H1 (cell line): ENCODE data around the gene ADGRV1. TPM values are rescaled to one million over a fixed set of nuclear protein-coding genes. Genes with fewer than 3 reads are reported as not detected.

Source experiments
- CTCF ChIA-PET: fragments of 300-600 bp; sonication (Branson Sonifier 250); formaldehyde crosslinking; loops from one replicate; lab custom pipeline; 2021; ENCODE audit not compliant: partially characterized antibody; lab: Charles Lee
- POLR2A ChIA-PET: fragments of 300-600 bp; sonication (Branson Sonifier 250); formaldehyde crosslinking; loops from one replicate; lab custom pipeline; 2021; ENCODE audit warnings: inconsistent platforms; ENCODE audit not compliant: partially characterized antibody; lab: Charles Lee
- DNase-seq, 2 experiments: peaks; one replicate each; pipeline versions ENCODE4 v3.0.0 to v3.0.0-alpha.2; 2010 to 2022; ENCODE audit warnings: low spot score in 2 of 2, low read depth in 1 of 2, mixed read lengths in 1 of 2
- FAIRE-seq: peaks from 2 replicates; lab custom pipeline; 2011; peaks lifted over from hg19 to GRCh38; lab: Jason Lieb, UNC
- H2AFZ ChIP-seq: 2 replicates; pipeline ENCODE4 v1.8.1; 2012; ENCODE audit warnings: low read length, inconsistent platforms
- H2AK5ac ChIP-seq: 2 replicates; pipeline ENCODE4 v1.6.1; 2013; ENCODE audit warnings: low read depth, low read length
- H2BK120ac ChIP-seq: replicated peaks from 2 replicates; pipeline ENCODE3; 2013; ENCODE audit warnings: low read depth, low read length, inconsistent platforms
- H2BK12ac ChIP-seq: 2 replicates; pipeline ENCODE4 v1.6.1; 2013; ENCODE audit warnings: low read depth, low read length
- H2BK15ac ChIP-seq: 2 replicates; pipeline ENCODE4 v1.6.1; 2013; ENCODE audit warnings: low read length
- H2BK20ac ChIP-seq: 2 replicates; pipeline ENCODE4 v1.6.1; 2013; ENCODE audit warnings: low read length
- H2BK5ac ChIP-seq: 2 replicates; pipeline ENCODE4 v1.6.1; 2013; ENCODE audit warnings: low read depth, low read length
- H3K14ac ChIP-seq: 2 replicates; pipeline ENCODE4 v1.6.1; 2013; ENCODE audit warnings: inconsistent platforms; ENCODE audit not compliant: insufficient read length
- H3K18ac ChIP-seq: 2 replicates; pipeline ENCODE4 v1.6.1; 2013; ENCODE audit warnings: low read length; ENCODE audit errors: extremely low read depth
- H3K23ac ChIP-seq: 2 replicates; pipeline ENCODE4 v1.6.1; 2013; ENCODE audit warnings: inconsistent platforms; ENCODE audit not compliant: insufficient read length
- H3K23me2 ChIP-seq: 2 replicates; pipeline ENCODE4 v1.6.1; 2013; ENCODE audit warnings: low read depth, low read length
- H3K27ac ChIP-seq: 2 replicates; pipeline ENCODE4 v1.6.1; 2011; ENCODE audit warnings: low read depth, low read length, inconsistent platforms
- H3K27me3 ChIP-seq, 4 experiments: replicated peaks in 1 of 4; 1 replicate in 1 of 4; 2 replicates in 3 of 4; pipeline versions ENCODE4 v1.6.1 to v1.8.1; 2011 to 2013; ENCODE audit warnings: low read length in 3 of 4, mild to moderate bottlenecking in 3 of 4, inconsistent platforms in 2 of 4, mixed read lengths in 2 of 4, moderate library complexity in 1 of 4; ENCODE audit not compliant: control insufficient read depth in 3 of 4, insufficient read depth in 3 of 4; ENCODE audit errors: extremely low read depth in 1 of 4
- H3K36me3 ChIP-seq, 4 experiments: 2 replicates each; pipeline versions ENCODE4 v1.6.1 to v1.8.1; 2011 to 2013; ENCODE audit warnings: mild to moderate bottlenecking in 4 of 4, low read length in 3 of 4, moderate library complexity in 2 of 4, control low read depth in 1 of 4, inconsistent platforms in 1 of 4; ENCODE audit not compliant: insufficient read depth in 4 of 4, control insufficient read depth in 2 of 4
- H3K4ac ChIP-seq: replicated peaks from 2 replicates; pipeline ENCODE3; 2013; ENCODE audit warnings: low read length, low read depth, mixed read lengths, inconsistent platforms; ENCODE audit not compliant: insufficient read length
- H3K4me1 ChIP-seq, 4 experiments: replicated peaks in 1 of 4; 1 replicate in 1 of 4; 2 replicates in 3 of 4; pipeline versions ENCODE4 v1.6.1 to v1.8.1; 2011 to 2013; ENCODE audit warnings: low read length in 3 of 4, inconsistent platforms in 2 of 4, mixed read lengths in 1 of 4; ENCODE audit not compliant: insufficient read depth in 4 of 4, control insufficient read depth in 3 of 4
- H3K4me2 ChIP-seq, 2 experiments: 2 replicates each; pipeline versions ENCODE4 v1.6.1 to v1.8.1; 2011 to 2013; ENCODE audit warnings: low read depth in 2 of 2, low read length in 2 of 2, control low read depth in 1 of 2, inconsistent platforms in 1 of 2, mild to moderate bottlenecking in 1 of 2; ENCODE audit not compliant: insufficient read depth in 1 of 2
- H3K4me3 ChIP-seq, 4 experiments: fragments of 200-600, 300-600 bp in 1 of 4; sonication (generic), shearing (Covaris generic), sonication (Bioruptor Twin) in 1 of 4; 2 replicates each; pipeline versions ENCODE4 v1.5.1 to v1.8.1; 2011 to 2016; ENCODE audit warnings: low read length in 4 of 4, low read depth in 3 of 4, control low read depth in 2 of 4, inconsistent platforms in 2 of 4, mild to moderate bottlenecking in 2 of 4, mixed read lengths in 1 of 4, moderate library complexity in 1 of 4; ENCODE audit not compliant: insufficient read depth in 2 of 4; ENCODE audit errors: extremely low read depth in 1 of 4
- H3K56ac ChIP-seq: replicated peaks from 2 replicates; pipeline ENCODE3; 2013; ENCODE audit warnings: low read depth, mild to moderate bottlenecking, mixed read lengths, low read length, inconsistent platforms; ENCODE audit not compliant: insufficient read length
- H3K79me1 ChIP-seq: 2 replicates; pipeline ENCODE4 v1.6.1; 2013; ENCODE audit warnings: low read depth, low read length, control low read depth
- H3K79me2 ChIP-seq, 2 experiments: 2 replicates each; pipeline versions ENCODE4 v1.6.1 to v1.8.1; 2012 to 2013; ENCODE audit warnings: low read length in 2 of 2, mild to moderate bottlenecking in 2 of 2, inconsistent platforms in 1 of 2; ENCODE audit not compliant: insufficient read depth in 2 of 2, control insufficient read depth in 1 of 2
- H3K9ac ChIP-seq, 4 experiments: replicated peaks in 1 of 4; 1 replicate in 1 of 4; 2 replicates in 3 of 4; pipeline versions ENCODE4 v1.6.1 to v1.8.1; 2011 to 2013; ENCODE audit warnings: low read depth in 3 of 4, low read length in 3 of 4, control low read depth in 2 of 4, mild to moderate bottlenecking in 2 of 4, moderate library complexity in 2 of 4, inconsistent platforms in 1 of 4; ENCODE audit errors: extremely low read depth in 1 of 4
- H3K9me3 ChIP-seq, 2 experiments: 2 replicates each; pipeline versions ENCODE4 v1.6.1 to v1.8.1; 2012 to 2013; ENCODE audit warnings: mild to moderate bottlenecking in 2 of 2, moderate library complexity in 2 of 2, control low read depth in 1 of 2, inconsistent platforms in 1 of 2, low read depth in 1 of 2, low read length in 1 of 2, mixed read lengths in 1 of 2; ENCODE audit not compliant: insufficient read depth in 2 of 2
- H4K20me1 ChIP-seq, 2 experiments: replicated peaks in 1 of 2; 2 replicates each; pipeline versions ENCODE3 to v1.8.1; 2011 to 2013; ENCODE audit warnings: inconsistent platforms in 2 of 2, low read length in 2 of 2, mild to moderate bottlenecking in 1 of 2; ENCODE audit not compliant: insufficient read depth in 2 of 2, control insufficient read depth in 1 of 2
- H4K5ac ChIP-seq: 2 replicates; pipeline ENCODE4 v1.6.1; 2013; ENCODE audit warnings: low read length, low read depth, mixed read lengths, inconsistent platforms; ENCODE audit not compliant: insufficient read length
- H4K8ac ChIP-seq: 2 replicates; pipeline ENCODE4 v1.8.0; 2013; ENCODE audit warnings: mild to moderate bottlenecking, moderate library complexity, low read length, inconsistent platforms; ENCODE audit not compliant: insufficient read depth; ENCODE audit errors: extremely low read depth
- H4K91ac ChIP-seq: replicated peaks from 2 replicates; pipeline ENCODE3; 2013; ENCODE audit warnings: low read length, mixed read lengths, inconsistent platforms; ENCODE audit not compliant: insufficient read length
- CHD1 ChIP-seq: IDR thresholded peaks from 2 replicates; pipeline ENCODE4 v1.6.1; 2012; ENCODE audit warnings: low read depth, low read length, improper control_type of control experiment
- SP2 ChIP-seq: IDR thresholded peaks from 2 replicates; pipeline ENCODE4 v1.6.1; 2012; ENCODE audit warnings: mild to moderate bottlenecking, low read length, inconsistent platforms
- WGBS, 2 experiments: shearing (Covaris generic) in 1 of 2; methylation state at CpG; one replicate each; pipeline versions ENCODE4 v1.1.6 to v1.1.7; 2013 to 2015; ENCODE audit warnings: low lambda C conversion rate in 2 of 2, mixed read lengths in 2 of 2, inconsistent platforms in 1 of 2, low coverage in 1 of 2, missing lambda C conversion rate in 1 of 2; ENCODE audit not compliant: insufficient replicate concordance in 2 of 2, insufficient coverage in 1 of 2, insufficient read length in 1 of 2; ENCODE audit errors: extremely low coverage in 1 of 2, missing lambda C conversion rate in 1 of 2; 5-methylcytosine and 5-hydroxymethylcytosine counted together
- polyA plus RNA-seq, 7 experiments: library from polyadenylated mRNA; depleted of rRNA in 3 of 7; stranded (reverse) in 5 of 7; unstranded in 2 of 7; fragments of >200 nt in 5 of 7; fragments of 200-250 nt in 2 of 7; gene quantifications; 1 replicate in 5 of 7; 2 replicates in 1 of 7; 4 replicates in 1 of 7; pipeline versions ENCODE4 v1.2.1 to v1.2.3, GENCODE V29; 2011 to 2013; ENCODE audit warnings: missing spikeins in 2 of 7, mixed read lengths in 2 of 7
- total RNA-seq: library from RNA; stranded (reverse); fragmentation: NEBNext Ultra II Directional; extraction: Animal tissue kit (Norgen Biotek cat#: 25700); gene quantifications from 2 replicates; pipeline ENCODE4 v1.2.1, GENCODE V29; 2021

The ADGRV1 gene
- total and polyA plus RNA-seq, 2 of the 8 experiments (the other 6 are each of a cell fraction or from before 2014, with no cell fraction given), result 53.1 to 62.2 TPM

GRCh38 chr5:91016954-91017700 is 458.5 kb downstream of the ADGRV1 start:
- Histone ChIP-seq H4K8ac (no peak overlapping the region), H3K4ac (no peak overlapping the region), H3K79me2 (no peaks in the 10 kb centered on the region; a peak in 1 of 4 replicates), H4K5ac (no peak overlapping the region), H3K56ac (no peak overlapping the region), H2BK12ac (no peak overlapping the region), H3K4me2 (no peak overlapping the region), H3K79me1 (no peaks in the 10 kb centered on the region), H3K27ac (no peak overlapping the region), H2BK20ac (no peak overlapping the region), H3K23ac (no peak overlapping the region), H2BK15ac (no peak overlapping the region), H4K20me1 (no peaks in the 10 kb centered on the region), H3K4me1 (no peaks in the 10 kb centered on the region), H2BK5ac (no peak overlapping the region), H3K23me2 (no peaks in the 10 kb centered on the region; the same call in 1 of the 2 replicates)
- 68% methylated on average over 4 of the region's 4 CpGs; no CpG with 5 or more reads in 1 of the 2 experiments for WGBS, 2 experiments
- no peak for FAIRE-seq
- POLR2A ChIA-PET, result no interaction called here
- no peak for TF ChIP-seq SP2
- no peak for TF ChIP-seq CHD1
- TF ChIP-seq, all 59 proteins: peak for 0
- Histone ChIP-seq H2BK120ac (no peak overlapping the region), H3K4me3 (no peak overlapping the region), H3K36me3 (no peaks in the 10 kb centered on the region; a peak in 1 of 8 replicates), H3K18ac (no peak overlapping the region), H2AFZ (no peak overlapping the region), H3K9ac (no peak overlapping the region), H3K14ac (no peak overlapping the region), H3K27me3 (no peaks in the 10 kb centered on the region), H2AK5ac (no peak overlapping the region), H3K9me3 (no peaks in the 10 kb centered on the region), H4K91ac (no peak overlapping the region)
- no peak for DNase-seq
- CTCF ChIA-PET, result interaction anchor here (0.8 kb wide), 1 partner anchor 48 kb away, joined by 3 read pairs; no protein-coding TSS in a partner anchor
